Hepatocyte (in vitro differentiated cells): ENCODE results near the gene SLC25A34.

Experiments
- EZH2 ChIP-seq: fragments of 200-600 bp; sonication (generic); IDR thresholded peaks from 2 replicates; pipeline ENCODE4 v1.6.1; 2016; ENCODE audit warnings: antibody characterized with exemption, mild to moderate bottlenecking, borderline replicate concordance
- TF ChIP-seq, protein P1 (sequence below): fragments of 200-600 bp; sonication (generic); IDR thresholded peaks from 2 replicates; pipeline ENCODE4 v1.5.1; 2016; ENCODE audit warnings: antibody characterized with exemption, mild to moderate bottlenecking; ENCODE audit not compliant: poor library complexity

DNA sequence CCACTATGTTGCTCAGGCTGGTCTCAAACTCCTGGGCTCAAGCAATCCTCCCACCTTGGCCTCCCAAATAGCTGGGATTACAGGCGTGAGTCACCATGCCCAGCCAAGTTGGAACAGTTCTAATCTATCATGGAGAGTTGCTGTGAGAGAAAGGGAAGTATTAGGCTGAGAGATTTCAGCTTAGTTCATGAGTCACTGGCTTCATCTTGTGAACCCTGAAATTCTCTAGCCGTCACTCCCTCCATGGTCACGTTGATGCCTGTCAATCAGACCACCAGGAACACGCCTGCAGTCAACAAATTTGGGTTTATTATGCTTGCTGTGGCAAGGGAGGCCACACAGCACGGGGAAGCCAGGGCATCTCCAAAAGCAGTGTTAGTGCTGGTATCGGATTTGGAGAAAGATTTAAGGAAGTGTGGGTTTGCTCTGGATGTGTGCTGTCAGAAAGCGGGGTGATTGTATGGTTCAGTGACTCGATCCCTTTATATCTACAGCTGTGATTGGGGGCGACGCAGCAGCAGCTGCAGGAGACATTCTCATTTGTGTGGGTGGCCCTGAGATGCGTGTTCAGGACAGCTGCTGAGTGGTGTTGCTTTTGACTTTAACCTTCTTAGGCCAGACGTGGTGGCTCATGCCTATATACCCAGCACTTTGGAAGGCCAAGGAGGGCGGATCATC, 52.7 kb downstream of the SLC25A34 start:
- TF ChIP-seq, protein P1, sequence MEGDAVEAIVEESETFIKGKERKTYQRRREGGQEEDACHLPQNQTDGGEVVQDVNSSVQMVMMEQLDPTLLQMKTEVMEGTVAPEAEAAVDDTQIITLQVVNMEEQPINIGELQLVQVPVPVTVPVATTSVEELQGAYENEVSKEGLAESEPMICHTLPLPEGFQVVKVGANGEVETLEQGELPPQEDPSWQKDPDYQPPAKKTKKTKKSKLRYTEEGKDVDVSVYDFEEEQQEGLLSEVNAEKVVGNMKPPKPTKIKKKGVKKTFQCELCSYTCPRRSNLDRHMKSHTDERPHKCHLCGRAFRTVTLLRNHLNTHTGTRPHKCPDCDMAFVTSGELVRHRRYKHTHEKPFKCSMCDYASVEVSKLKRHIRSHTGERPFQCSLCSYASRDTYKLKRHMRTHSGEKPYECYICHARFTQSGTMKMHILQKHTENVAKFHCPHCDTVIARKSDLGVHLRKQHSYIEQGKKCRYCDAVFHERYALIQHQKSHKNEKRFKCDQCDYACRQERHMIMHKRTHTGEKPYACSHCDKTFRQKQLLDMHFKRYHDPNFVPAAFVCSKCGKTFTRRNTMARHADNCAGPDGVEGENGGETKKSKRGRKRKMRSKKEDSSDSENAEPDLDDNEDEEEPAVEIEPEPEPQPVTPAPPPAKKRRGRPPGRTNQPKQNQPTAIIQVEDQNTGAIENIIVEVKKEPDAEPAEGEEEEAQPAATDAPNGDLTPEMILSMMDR, result no peak
- TF ChIP-seq EZH2, result no peak
